Right lobe of liver (tissue), 6 donors: ENCODE data around the gene FLRT2. TPM values are rescaled to one million over a fixed set of nuclear protein-coding genes. Genes with fewer than 3 reads are reported as not detected.

Experiments
- ATAC-seq, 4 donors: fragments of 200-7000 bp; cut with Tn5 transposase; one replicate each; pipeline ENCODE4 v1.9.1; 2020; ENCODE audit warnings: mild to moderate bottlenecking in 4 of 4, moderate library complexity in 4 of 4
- DNase-seq, 3 donors: peaks; one replicate each; pipeline ENCODE4 v3.0.0-alpha.2; 2020
- H3K27ac ChIP-seq, 3 donors: fragments of 200-600 bp; one replicate each; pipeline ENCODE4 v1.8.0; 2022
- H3K27me3 ChIP-seq, 2 donors: fragments of 200-600 bp; one replicate each; pipeline ENCODE4 v1.8.0; 2022
- H3K36me3 ChIP-seq, 4 donors: fragments of 200-600 bp; sonication (generic) in 1 of 4; one replicate each; pipeline versions ENCODE4 v1.5.1 to v1.8.0; 2017 to 2022; ENCODE audit warnings: control low read depth in 1 of 4
- H3K4me1 ChIP-seq, 4 donors: fragments of 200-600 bp; sonication (generic) in 1 of 4; one replicate each; pipeline versions ENCODE4 v1.5.1 to v1.8.0; 2017 to 2022; ENCODE audit warnings: control low read depth in 1 of 4
- H3K4me3 ChIP-seq, 3 donors: fragments of 200-600 bp; one replicate each; pipeline ENCODE4 v1.8.0; 2022
- H3K9me3 ChIP-seq, 4 donors: fragments of 200-600 bp; sonication (generic) in 1 of 4; one replicate each; pipeline versions ENCODE4 v1.5.1 to v1.8.0; 2017 to 2022; ENCODE audit warnings: control low read depth in 1 of 4
- CTCF ChIP-seq, 4 donors: fragments of 200-600 bp in 3 of 4; fragments of 450-650 bp in 1 of 4; IDR thresholded peaks; one replicate each; pipeline versions ENCODE4 v1.5.1 to v1.8.0; 2016 to 2022; ENCODE audit warnings: antibody characterized with exemption in 4 of 4, mild to moderate bottlenecking in 2 of 4
- POLR2A ChIP-seq: fragments of 450-650 bp; IDR thresholded peaks from one replicate; pipeline ENCODE4 v1.6.1; 2017; ENCODE audit warnings: antibody characterized with exemption, mild to moderate bottlenecking
- WGBS: methylation state at CpG from one replicate; pipeline ENCODE4 v1.1.6; 2018; ENCODE audit warnings: low coverage, low lambda C conversion rate; ENCODE audit not compliant: insufficient coverage; ENCODE audit errors: missing lambda C conversion rate; 5-methylcytosine and 5-hydroxymethylcytosine counted together
- intact Hi-C, 2 donors: fragments of 100-400 bp; cut with DNase I; formaldehyde crosslinking; loops; one replicate each; pipeline versions ENCODE4 v1.11.2 to v1.14.1; 2022
- total RNA-seq, 6 experiments: library from RNA; depleted of rRNA in 2 of 6; stranded (reverse); fragments of >200 nt in 2 of 6; fragmentation: NEBNext Ultra II Directional in 3 of 6; extraction: Animal tissue kit (Norgen Biotek cat#: 25700) in 3 of 6; gene quantifications; one replicate each; pipeline versions ENCODE4 v1.1.0 to v1.2.4, GENCODE V29; 2016 to 2023
- donor health status: DM: no; HTN: yes; CAD: no.
- donor health status: DM: no; HTN: no; CAD: no.
- donor health status: DM: no; HTN: no; CAD: no.
- donor health status: DM: no; HTN: yes; CAD: no.
- donor health status: DM: no; HTN: yes; CAD: no.

FLRT2 gene
- total RNA-seq, 6 experiments from 2014 or later: 0.12 to 4.1 (median 2.0) TPM

GRCh38 chr14:85584481-85584880, 54.5 kb downstream of the FLRT2 start:
- Histone ChIP-seq H3K36me3 (no peaks in the 10 kb centered on the region), H3K27me3 (no peaks in the 10 kb centered on the region), H3K9me3 (no peaks in the 10 kb centered on the region), H3K27ac (no peak overlapping the region), H3K4me3 (no peak overlapping the region), H3K4me1 (no peaks in the 10 kb centered on the region)
- intact Hi-C loops: no loop called here
- DNase-seq (no peak), ATAC-seq (no peak)
- 66% methylated on average over 6 of the region's 6 CpGs for WGBS
- TF ChIP-seq CTCF (IDR thresholded peaks at IDR 0.05): no peak
- no peak for TF ChIP-seq POLR2A

GRCh38 chr14:85587151-85587711, 57.3 kb downstream of the FLRT2 start:
- 60% methylated on average over 6 of the region's 6 CpGs for WGBS
- Histone ChIP-seq H3K4me3 (no peak overlapping the region), H3K27me3 (no peaks in the 10 kb centered on the region), H3K9me3 (no peaks in the 10 kb centered on the region), H3K36me3 (no peaks in the 10 kb centered on the region), H3K4me1 (no peaks in the 10 kb centered on the region), H3K27ac (no peak overlapping the region)
- intact Hi-C loops: no loop called here
- no peak for TF ChIP-seq POLR2A
- no peak for TF ChIP-seq CTCF (IDR thresholded peaks at IDR 0.05)
- ATAC-seq: no peak
- no peak for DNase-seq

- DNase-seq (no peak), ATAC-seq (no peak)
- Histone ChIP-seq H3K9me3 (no peaks in the 10 kb centered on the region), H3K27ac (no peak overlapping the region), H3K4me1 (no peaks in the 10 kb centered on the region), H3K36me3 (no peaks in the 10 kb centered on the region), H3K27me3 (no peaks in the 10 kb centered on the region), H3K4me3 (no peak overlapping the region)
- intact Hi-C loops: no loop called here
- TF ChIP-seq CTCF (IDR thresholded peaks at IDR 0.05): no peak
- no peak for TF ChIP-seq POLR2A
These were observed 60.8 kb downstream of the FLRT2 start for GRCh38 chr14:85590784-85591183.

GRCh38 chr14:85594217-85594616, 64.3 kb downstream of the FLRT2 start:
- ATAC-seq: no peak
- no peak for TF ChIP-seq CTCF (IDR thresholded peaks at IDR 0.05)
- no peak for TF ChIP-seq POLR2A
- WGBS: 78% methylated on average over 2 of the region's 3 CpGs
- Histone ChIP-seq H3K4me3 (no peak overlapping the region), H3K27me3 (no peaks in the 10 kb centered on the region), H3K36me3 (no peaks in the 10 kb centered on the region), H3K4me1 (no peaks in the 10 kb centered on the region), H3K9me3 (no peaks in the 10 kb centered on the region), H3K27ac (no peak overlapping the region)
- no peak for DNase-seq
- intact Hi-C loops: no loop called here

GRCh38 chr14:85595981-85596380, 66.0 kb downstream of the FLRT2 start:
- intact Hi-C loops: no loop called here
- WGBS: 66% methylated on average over 7 of the region's 10 CpGs

More at GRCh38 chr14:85595981-85596380, 66.0 kb downstream of the FLRT2 start:
- Histone ChIP-seq H3K9me3 (no peaks in the 10 kb centered on the region), H3K27me3 (no peaks in the 10 kb centered on the region), H3K27ac (no peak overlapping the region), H3K4me1 (no peaks in the 10 kb centered on the region), H3K36me3 (no peaks in the 10 kb centered on the region), H3K4me3 (no peak overlapping the region)
- no peak for ATAC-seq
- no peak for DNase-seq
- TF ChIP-seq POLR2A (no peak), CTCF (IDR thresholded peaks at IDR 0.05) (no peak)
